T-helper 22 cell (primary cell): ENCODE data around the gene TBC1D30.
"Not testable (repeated sequence)": the region's sequence is repeated elsewhere in the genome, so short reads cannot be mapped to it uniquely, and the experiment has no call there.

Source experiments
- DNase-seq: peaks from one replicate; pipeline ENCODE4 v3.0.0-alpha.2; 2020; ENCODE audit warnings: low read depth

Gene TBC1D30

DNA sequence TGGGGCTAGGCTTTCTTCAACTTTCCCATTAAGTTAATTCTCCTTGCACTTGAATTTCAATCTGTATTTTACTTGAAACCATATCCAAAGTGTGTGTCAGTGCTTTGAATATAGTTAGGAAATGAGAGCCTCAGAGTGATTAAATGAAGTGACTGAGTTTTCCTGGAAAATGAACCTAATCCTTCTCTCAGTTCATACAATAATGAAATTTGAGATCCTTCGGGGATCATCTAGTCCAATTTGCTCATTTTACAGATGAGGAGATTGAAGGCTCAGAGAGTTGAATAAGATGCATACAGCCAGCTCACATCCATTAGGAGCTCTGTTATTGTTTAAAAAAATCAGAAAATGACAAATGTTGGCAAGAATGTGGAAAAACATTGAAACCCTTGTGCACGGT lies 18.3 kb upstream of the TBC1D30 start:
- DNase-seq: no peak

DNA sequence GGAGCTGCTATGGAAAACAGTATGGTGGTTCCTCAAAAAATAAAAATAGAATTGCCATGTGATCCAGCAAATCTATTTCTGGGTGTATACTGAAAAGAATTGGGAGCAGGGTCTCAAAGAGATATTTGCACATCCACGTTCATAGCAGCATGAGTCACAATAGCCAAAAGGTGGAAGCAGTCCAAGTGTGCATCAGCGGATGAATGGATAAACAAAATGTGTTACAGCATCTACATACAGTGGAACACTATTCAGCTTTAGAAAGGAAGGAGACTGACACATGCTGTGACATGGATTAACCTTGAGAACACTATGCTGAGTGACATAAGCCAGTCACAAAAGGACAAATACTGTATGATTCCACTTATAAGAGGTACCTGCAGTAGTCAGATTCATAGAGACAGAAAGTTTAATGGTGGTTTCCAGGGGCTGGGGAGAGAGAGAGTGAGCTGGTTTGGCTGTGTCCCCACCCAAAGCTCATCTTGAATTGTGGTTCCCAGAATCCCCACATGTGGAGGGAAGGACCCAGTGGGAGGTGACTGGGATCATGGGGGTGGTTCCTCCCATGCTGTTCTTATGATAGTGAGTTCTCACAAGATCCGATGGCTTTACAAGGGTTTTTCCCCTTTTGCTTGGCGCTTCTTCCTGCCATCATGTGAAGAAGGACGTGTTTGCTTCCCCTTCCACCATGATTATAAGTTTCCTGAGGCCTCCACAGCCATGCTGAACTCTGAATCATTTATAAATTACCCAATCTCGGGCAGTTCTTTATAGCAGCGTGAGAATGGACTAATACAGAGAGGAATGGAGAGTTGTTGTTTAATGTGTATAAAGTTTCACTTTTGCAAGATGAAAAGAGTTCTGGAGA lies 17.6 kb upstream of the TBC1D30 start:
- DNase-seq: no peak

DNA sequence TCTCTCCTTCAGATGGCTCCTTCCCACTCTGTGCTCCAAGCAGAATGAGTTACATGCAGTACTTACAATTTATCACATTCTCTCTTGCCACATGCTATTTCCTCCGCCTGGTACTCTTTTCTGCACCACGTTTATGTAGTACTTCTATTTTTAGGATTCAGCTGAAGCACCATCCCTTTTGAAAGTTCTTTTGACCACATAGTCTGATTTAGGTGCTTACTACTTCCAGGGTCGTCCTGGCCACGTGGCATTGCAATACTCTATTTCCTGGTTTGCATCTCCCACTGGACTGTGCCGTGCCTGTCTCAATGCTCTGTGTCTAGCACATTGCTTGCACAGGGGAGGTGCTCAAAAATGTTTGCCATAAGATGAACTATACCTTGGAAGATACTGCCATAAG lies 16.3 kb upstream of the TBC1D30 start:
- no peak for DNase-seq

DNA sequence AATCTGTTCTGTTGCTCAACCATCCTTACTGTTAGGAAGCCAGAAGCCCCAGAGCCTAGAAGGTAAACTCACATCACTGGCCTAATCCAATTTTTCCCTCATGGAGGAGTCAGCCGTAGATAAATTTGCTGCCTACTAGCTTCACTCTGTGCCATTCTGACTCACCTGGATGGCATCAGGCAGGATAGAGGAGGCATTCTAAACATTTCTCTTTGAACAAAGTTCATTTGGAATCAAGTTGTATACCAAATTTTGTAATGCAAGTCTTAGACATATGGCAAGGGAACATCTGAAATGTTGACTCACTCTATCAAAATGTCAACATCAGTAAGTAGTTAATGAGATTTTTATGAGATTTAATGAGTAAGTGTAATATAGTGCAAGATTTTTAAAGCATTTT lies 13.6 kb upstream of the TBC1D30 start:
- no peak for DNase-seq

DNA sequence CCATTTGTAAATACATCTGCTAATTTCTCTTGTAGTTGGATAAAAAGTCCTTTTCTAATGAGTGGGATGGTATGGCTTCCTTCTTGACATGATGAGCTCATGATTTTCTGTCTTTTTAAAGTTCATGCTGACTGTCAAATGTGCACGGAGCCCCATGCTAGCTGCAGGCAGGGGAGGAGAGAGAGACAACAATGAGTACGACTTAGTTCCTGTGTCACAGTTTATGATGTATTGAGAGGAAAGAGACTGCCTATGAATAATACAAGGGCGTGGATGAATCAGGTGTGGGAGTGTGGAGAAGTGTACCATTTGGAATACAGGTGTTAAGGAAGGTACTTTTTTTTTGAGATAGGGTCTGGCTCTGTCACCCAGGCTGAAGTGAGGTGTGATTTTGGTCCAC lies 10.7 kb upstream of the TBC1D30 start:
- no peak for DNase-seq

DNA sequence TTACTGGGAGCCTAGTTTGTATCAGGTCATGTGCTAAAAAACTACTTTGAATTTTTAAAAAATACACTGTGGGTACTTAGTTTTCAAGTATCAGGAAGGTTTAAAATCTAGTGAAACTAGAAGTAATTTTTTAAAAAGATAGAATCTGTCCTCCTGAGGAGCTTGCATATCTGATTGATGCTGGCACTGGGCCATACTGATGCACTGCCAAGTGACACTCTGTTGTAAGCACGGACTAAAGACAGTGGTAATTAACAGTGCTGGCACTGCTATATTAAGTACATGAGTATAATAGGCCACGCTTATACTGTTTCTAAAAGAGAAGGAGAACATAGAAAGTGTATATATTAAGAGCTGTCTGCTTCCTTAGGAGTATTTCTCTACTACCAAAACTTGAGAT lies 10.0 kb upstream of the TBC1D30 start:
- no peak for DNase-seq

DNA sequence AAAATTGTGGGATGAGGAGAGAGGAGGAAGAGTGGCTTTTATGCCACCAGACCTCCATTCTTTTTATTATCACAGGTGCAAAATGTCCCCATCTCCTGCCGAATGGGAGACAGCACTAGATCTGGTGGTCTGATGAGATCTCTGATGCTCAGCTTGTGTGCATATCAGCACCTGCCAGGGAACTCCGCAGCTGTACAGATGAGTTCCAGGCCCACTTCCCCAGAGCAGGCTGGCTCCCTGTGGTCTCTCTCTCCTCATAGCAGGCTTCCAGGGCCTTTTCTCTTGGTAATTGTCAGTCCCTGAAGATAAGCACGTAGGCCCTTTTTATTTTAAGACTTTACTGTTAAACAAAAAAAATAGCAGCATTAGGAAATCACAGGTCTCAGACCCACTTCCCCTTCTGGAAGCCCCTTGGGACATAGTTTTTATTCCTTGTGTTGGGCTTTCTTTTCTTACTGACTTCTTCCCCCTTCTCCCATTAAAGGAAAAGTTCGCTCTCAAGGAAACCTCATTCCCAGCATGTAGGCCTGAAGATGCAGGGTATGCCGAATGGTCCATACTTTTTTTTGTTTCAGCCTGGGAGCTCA lies 4.5 kb upstream of the TBC1D30 start:
- DNase-seq: no peak

DNA sequence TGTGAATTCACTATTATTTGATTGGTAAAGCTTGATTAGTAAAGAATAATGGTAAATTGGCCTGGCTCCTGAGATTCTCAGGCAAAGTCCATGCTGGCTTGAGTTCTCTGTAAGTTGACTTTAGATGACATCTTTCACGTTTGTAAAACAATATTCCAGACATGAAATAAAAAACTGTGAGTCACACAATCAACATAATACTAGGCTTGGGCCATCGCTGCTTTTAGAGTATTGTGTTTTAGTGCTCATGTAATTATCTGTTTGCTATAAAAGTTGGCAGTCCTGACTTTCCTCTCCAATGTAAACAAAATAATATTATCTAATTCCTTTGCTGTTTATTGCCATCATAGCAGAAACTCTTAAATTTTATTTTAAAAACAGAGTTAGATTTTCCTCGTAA lies 3.9 kb upstream of the TBC1D30 start:
- no peak for DNase-seq

DNA sequence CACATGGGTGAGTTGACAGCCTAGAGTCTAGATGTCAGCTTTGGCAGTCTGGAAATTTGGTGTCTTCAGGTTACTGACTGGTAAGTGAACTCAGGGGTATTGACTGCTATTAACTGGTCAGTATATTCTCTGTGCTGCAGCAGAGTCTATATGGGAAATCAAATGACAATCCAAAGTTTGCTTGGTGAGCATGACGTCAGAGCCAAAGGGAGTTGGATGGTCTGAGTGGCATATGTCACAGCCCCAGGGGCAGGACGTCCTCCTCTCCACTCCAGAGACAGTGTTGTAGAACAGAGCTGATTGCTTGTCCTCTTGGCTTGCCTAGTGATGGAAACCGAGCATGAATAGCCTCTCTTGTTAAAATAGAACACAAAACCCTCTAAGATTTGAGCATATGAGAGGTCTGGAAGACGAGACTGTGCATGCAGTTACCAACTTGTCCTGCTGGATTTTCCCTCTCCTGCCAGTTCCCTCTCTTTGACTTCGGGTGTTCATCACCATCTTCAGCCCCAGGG lies 3.3 kb upstream of the TBC1D30 start:
- DNase-seq: no peak

DNA sequence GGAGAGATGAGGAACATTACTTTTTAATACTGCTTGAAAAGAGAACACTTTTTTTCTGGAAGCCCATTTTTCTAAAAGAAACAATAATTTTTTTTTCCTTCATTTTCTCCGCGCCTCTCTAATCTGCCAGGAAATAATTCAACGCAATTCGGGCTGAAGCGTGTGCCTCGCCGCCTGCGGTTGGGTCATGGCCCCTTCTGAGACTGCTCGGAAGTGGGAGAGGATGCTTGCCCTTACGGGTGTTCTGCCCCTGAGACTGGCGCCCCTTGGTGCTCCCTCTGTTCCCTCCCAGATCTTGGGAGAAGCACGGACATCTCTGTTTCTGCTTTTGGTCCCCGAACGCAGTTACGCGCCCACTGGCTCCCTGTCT lies 332 bp upstream of the TBC1D30 start:
- DNase-seq: no peak

DNA sequence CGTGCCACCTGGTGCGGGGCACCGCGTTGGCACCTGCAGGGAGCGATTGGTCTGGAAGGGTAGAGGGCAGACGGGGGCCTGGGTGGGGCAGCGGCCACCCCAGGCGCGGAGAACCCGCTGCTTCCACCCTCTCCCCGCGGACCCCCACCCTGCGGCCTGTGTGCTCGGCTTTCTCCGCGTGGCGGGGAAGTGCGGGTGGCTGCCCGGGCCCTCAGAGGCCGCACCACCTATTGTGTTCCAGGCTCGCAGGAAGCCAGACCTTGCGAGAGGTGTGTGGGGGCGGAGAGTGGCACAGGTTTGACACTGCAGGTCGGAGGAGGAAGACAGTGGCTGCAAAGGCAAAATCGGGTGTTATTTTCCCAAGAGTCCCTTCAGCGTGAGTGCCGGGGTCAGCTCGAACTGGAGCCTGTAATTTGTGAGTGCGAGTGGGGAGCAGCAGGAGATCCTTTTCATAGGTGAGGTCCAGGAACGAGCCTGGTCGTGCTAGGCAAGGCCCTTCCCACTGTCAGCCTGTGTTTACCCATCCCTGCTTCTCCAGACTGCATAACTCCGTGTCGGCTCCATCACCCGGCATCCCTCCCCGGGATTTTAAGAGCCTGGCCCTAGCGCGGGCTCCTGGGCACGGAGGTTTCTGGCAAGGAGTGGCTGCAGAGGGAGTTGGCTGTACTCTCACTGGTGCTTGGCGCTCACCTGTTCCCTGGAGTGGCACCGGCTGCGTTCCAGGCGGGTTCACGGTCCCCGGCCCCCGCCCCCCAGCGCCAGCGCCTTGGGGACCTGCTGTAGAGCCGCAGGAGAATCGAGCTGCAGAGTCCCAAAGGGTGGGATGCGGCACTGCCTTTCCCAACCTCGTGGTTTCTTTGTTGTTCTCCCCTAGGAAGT lies 935 bp downstream of the TBC1D30 start:
- no peak for DNase-seq

DNA sequence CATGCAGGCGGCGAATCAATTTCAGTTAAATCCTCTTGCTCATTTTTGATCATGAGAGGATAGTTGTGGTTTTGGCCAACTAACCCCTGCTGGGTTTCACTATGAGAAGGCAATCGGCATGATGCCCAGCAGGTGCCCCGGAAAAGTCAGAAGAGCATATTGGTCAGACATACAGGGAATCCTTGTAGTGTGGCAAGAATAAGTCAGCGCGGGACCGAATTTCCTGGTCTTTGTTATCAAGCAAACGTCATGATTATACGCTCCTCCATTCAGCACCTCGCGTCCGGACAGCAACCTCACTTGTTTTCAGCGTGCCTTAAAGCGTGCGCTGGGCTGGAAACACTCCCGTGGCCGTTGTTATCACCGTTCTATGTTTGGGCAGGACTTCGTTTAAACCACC lies 1.8 kb downstream of the TBC1D30 start:
- no peak for DNase-seq

DNA sequence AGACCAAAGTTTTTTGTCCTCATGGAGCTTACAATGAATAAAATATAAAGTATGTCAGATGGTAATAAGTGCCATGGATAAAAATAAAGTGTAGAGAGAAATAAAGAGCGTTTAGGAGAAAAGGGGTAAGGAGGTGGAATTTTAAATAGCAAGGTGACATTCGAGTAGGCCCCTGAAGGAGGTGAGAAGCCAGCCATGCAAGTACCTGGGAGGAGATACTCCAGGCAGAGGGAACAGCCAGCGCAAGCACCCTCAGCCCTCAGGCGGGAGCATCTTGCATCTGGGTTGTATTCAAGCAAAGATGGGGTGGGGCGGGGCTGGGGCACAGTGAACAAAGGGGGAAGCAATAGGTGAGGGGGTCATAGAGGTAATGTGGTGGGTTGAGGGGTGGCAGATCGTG lies 4.3 kb downstream of the TBC1D30 start:
- no peak for DNase-seq

DNA sequence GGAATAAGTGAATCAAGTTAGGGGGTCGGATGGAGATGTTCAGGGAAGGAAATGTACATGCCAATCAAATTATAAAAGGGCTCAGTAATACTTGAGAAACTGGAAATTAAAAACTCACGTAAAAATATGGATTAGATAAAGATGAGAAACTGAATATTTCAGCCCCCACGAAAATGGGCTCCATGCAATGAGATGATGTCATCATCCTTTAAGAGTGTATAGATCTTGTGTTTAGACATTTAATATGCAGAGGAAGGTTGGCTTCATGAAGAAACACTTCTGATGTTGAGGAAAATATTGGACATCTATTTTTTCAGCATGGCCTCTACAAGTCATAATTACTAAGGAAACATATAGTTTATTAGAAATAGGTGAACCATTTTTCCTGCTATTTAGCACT lies 9.5 kb downstream of the TBC1D30 start:
- DNase-seq: no peak

DNA sequence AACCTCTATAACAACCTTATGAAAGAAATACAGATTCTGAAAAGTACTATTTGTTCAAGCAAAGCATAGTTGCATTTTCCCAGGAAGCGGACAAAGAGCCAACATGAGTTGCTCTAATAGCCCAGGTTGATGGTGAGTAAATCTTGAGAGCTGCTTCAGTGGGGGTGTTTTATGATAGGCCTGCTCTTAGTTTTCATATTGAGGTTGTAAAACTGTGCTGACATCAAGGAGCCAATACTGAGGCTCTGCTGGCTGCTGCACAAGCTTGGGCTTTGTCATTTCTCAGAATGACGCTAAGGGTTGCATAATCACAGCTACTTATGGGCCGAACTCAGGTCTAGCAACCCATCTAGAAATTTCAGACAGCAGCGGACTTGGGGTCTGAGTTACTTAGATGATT lies 11.5 kb downstream of the TBC1D30 start:
- DNase-seq: no peak

DNA sequence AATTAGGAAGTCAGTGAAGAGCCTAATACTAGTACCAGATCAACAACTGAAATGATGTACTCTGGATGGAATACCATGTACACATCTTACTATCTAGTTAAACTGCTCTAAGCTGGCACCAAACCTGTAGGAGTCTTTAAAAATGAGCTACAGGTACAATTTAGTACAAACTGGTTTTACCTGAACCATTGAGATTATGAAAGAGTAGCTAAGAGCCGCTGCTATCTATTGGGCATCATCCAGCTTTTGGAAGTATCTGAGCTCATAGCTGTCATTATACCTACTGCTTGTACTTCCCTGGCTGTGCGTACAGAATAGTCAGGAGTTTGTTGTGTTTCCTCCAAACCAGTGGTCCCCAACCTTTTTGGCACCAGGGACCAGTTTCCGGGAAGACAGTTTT lies 12.4 kb downstream of the TBC1D30 start:
- DNase-seq: no peak

DNA sequence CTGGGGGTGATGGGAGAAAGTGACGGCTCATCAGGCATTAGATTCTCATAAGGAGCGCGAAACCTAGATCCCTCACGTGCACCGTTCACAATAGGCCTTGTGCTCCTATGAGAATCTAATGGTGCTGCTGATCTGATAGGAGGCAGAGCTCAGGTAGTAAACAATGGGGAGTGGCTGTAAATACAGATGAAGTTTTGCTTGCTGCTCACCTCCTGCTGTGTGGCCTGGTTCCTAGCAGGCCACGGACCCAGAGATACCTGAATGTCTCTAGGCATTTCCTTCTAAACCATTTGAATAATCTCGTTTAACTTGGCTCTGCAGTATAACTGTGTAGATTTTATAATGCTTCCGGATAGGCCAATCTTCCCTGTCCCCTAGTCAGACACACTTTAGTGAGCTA lies 13.0 kb downstream of the TBC1D30 start:
- no peak for DNase-seq

DNA sequence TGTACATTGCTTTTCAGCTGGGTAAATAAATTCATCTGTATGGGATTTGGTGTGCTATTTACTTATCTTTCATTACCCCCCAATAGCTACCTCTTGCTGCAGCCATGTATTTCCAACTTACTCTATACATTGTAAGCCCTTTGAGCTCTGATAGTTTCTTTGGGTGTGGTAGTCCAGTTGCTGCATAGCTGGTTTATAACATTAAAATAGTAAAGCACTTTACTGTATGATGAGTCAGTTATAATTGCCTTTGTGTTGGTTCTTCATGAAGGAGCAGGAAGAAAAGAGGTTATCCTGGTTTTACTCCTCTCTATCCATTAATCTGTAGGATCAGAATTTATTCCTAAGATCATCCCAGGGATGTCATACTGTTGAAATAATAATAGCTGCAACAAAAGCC lies 15.7 kb downstream of the TBC1D30 start:
- no peak for DNase-seq

DNA sequence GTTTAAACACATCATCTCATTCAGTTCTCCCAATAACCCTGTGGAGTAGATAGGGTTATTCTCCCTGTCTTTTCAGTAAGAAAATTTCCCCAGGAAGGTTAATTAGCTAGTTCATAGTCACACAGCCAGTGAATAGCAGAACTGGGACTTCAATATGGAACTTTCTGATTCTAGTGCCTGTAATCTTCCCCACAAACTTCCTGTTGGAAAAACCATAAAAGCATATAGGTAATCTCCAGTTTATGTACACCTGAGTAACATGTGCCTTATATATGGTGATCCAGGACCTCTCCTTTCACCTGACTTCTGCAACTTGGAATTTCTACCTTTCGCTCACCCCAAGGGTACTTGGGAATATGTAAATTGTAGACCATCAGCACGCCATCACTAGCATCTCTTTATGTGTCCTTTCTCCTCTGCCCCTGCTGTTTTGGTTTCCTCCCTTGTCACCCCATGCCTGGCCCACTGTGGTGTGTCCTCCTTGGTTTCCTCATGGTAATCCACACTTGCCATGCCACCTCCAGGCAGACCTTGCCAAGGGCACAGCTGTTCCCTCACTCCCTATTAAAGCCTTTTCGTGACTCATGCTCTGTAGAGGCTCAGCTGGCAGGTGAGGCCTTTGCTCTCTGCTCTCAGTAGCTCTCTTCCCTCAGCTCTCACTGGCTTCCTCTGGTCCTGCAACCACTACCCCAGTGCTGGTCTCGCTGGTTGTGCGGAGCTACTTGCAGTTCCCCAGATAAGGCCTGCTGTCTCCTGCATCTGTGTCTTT lies 16.7 kb downstream of the TBC1D30 start:
- DNase-seq: no peak

DNA sequence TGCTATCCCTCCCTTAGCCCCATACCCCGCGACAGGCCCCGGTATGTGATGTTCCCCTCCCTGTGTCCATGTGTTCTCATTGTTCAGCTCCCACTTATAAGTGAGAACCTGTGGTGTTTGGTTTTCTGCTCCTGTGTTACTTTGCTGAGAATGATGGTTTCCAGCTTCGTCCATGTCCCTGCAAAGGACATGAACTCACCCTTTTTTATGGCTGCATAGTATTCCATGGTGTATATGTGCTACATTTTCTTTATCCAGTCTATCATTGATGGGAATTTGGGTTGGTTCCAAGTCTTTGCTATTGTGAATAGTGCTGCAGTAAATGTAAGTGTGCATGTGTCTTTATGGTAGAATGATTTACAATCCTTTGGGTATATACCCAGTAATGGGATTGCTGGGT lies 24.0 kb downstream of the TBC1D30 start:
- not testable (repeated sequence) for DNase-seq

DNA sequence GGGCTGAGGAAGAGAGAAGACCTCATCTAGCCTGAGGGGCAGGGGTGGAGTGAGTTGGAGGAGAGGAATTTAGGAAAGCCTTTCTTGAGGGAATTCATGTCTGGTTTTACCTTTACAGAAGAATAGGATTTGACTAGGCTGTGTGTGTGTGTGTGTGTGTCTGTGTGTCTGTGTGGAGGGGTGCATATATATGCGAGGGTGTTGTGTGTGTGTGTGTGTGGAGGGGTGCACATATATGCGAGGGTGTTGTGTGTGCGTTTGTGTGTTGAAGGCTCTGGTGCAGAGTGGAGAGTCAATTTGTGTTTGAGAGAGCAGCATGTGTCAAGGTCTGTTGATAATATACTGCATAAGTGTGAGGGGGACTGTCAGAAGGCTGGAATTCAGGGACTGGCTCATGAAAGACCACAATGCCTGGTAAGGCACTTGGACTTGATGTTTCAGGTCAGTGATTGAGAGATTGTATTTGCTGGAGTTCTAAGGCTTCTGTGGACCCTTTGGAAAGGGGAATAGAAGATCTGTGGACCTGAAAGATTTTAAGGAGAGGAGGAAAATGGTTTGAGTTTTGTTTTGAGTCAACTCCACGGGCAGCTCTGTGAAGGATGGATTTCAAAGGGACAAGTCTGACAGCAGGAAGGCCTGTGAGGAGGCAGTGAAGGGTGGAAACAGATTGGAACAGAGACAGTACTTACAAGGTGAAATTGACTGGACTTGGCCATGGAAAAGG lies 34.6 kb downstream of the TBC1D30 start:
- no peak for DNase-seq
